Epithelial cell of esophagus (primary cell): ENCODE results near the gene COL25A1.

Experiments used
- DNase-seq: peaks from one replicate; pipeline ENCODE4 v3.0.0; 2010; ENCODE audit warnings: low read depth
- H3K4me3 ChIP-seq: 2 replicates; pipeline ENCODE4 v1.5.1; 2011; ENCODE audit warnings: mild to moderate bottlenecking, low read length, control low read depth
- CTCF ChIP-seq: IDR thresholded peaks from 2 replicates; pipeline ENCODE4 v1.5.1; 2011; ENCODE audit warnings: low read depth, mild to moderate bottlenecking, low read length, control low read depth, inconsistent platforms; ENCODE audit not compliant: insufficient read depth; ENCODE audit errors: missing control alignments

The COL25A1 gene

DNA sequence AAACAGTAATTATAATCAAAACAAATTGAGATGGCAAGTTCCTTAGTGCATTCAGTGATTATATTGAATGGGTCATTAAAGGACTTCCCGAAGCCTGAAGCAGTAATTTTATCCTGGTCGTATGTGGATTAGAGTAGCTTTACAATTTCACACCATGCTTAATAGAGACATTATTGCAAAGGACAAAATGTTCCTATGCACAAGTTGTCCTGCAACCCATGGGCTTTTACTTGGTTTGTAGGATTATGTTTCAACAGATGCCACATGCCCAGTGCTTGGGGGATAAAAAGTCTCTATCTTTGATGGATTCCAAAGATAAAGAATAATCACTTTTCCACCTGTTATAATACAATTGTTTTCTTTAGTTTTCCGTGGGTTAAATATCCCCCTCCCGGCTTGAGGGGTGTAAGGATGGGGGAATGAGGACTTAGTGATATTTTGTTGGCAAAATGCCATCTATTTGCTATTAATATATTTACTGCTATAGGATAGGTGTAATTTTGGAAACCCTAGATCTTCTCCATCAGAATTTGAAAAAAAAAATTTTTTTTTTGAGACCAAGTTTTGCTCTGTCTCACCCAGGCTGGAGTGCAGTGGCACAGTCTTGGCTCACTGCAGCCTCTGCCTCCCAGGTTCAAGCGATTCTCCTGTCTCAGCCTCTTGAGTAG lies 383.1 kb downstream of the COL25A1 start:
- DNase-seq: no peak
- TF ChIP-seq CTCF: no peak
- H3K4me3 ChIP-seq: no peak overlapping the region

- no peak for TF ChIP-seq CTCF
- DNase-seq: peak; percentile 41
- no peak overlapping the region for H3K4me3 ChIP-seq
These were observed 385.2 kb downstream of the COL25A1 start for GRCh38 chr4:108917255-108917654.

- no peak for DNase-seq
- H3K4me3 ChIP-seq: no peak overlapping the region
- no peak for TF ChIP-seq CTCF
These were observed 385.8 kb downstream of the COL25A1 start for GRCh38 chr4:108916638-108917037.

DNA sequence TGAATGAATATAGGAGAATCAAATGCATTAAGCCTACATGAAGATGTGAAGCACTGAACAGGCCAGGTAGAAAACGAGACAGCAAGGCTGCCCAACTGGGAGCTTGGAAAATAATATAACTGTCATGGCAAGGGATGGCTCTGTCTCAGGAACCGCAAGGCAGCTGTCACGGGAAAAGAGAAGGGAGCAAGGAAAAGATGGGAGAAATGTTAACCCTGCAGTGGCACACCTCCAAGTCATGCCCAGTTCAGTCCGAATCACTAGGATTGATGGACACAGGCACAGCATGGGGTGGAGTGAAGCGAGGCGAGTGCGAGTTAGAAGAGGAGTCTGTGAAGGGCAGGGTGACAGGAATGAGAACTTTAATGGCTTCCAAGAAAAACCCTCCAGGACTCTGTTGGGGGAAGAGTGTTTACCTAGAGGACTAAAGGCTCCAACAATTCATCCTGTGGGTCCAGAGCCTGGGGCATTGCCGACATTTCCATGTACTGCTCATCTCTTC lies 395.5 kb downstream of the COL25A1 start:
- no peak for DNase-seq
- H3K4me3 ChIP-seq: no peak overlapping the region
- TF ChIP-seq CTCF: no peak

DNA sequence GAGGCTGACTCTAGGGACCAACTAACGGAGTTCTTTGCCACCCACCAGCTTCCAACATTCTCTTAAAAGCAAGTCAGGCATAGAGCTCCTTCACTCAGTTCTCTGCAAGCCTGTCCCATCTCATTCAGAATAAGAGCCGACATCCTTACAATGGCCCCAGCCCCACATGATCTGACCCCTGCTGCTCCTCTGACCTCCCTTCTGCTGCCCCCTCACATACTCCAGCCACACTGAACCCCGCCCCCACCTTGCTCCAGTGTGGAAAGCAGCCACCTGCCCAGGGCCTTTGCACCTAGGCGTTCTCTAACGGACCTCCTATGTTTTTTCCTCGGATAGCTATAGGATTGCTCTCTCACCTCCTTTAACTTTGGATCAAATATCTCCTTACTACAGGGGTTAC lies 396.5 kb downstream of the COL25A1 start:
- no peak overlapping the region for H3K4me3 ChIP-seq
- no peak for DNase-seq
- no peak for TF ChIP-seq CTCF

DNA sequence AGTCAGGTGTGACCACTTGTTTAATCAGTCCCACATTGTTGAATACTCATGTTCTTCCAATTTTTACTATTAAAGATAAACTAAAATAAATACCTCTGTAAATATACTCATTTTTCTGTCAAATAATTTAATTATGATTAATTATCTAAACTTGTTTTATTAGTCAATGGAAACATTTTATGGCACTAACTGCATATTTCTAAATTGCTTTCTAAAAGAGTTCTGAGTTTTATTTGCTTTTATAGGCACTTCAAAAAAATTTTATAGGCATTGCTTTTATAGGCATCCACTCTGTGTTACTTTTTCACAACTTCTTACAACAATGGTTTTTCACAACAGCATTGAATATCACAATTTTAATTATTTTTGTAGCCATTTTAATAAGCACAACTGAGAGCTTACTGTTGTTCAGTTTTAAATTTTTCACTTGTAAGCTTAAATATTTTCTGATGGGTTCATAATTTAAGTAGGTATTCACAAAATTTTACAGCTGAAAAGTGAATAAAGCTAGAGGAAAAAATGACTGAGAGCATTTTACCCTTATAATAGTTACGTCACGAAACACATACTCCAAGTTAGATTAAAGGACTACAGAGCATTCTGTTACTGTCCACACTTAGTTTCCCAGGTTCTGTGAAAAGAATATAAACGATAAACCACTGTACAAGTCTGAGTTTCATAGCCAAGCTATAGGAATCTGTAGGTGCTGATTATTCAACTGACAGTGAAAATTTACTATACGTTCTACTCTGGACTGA lies 398.8 kb downstream of the COL25A1 start:
- no peak overlapping the region for H3K4me3 ChIP-seq
- no peak for TF ChIP-seq CTCF
- no peak for DNase-seq
